ENCODE results near the gene PTPRM. TPM values are rescaled to one million over a fixed set of nuclear protein-coding genes. Genes with fewer than 3 reads are reported as not detected.

The PTPRM gene
- polyA plus RNA-seq, 1 donor from 2014 or later, result 126 TPM

GRCh38 chr18:8241731-8242130, 674.6 kb downstream of the PTPRM start:
- Histone ChIP-seq H3K27me3 (ENCODE audit: insufficient read depth, low read depth, low read length) (no peaks in the 10 kb centered on the region), H2AFZ (ENCODE audit: low read depth, low read length) (no peak overlapping the region), H4K20me1 (ENCODE audit: insufficient read depth) (no peaks in the 10 kb centered on the region), H3K9ac (ENCODE audit: low read length) (no peak overlapping the region), H3K4me2 (ENCODE audit: low read length) (no peak overlapping the region), H3K79me2 (replicated peaks; ENCODE audit: insufficient read depth, low read length) (no peaks in the 10 kb centered on the region), H3K4me3 (ENCODE audit: low read length) (no peak overlapping the region), H3K27ac (ENCODE audit: low read length) (peak overlapping the region; percentile 44), H3K9me3 (ENCODE audit: low read length) (no peaks in the 10 kb centered on the region), H3K9me2 (ENCODE audit: insufficient read depth, low read length) (no peaks in the 10 kb centered on the region), H3K36me3 (ENCODE audit: insufficient read depth, low read length) (no peaks in the 10 kb centered on the region), H3F3A (ENCODE audit: insufficient read depth, low read length, poor library complexity, severe bottlenecking) (peaks cover 3% of the 10 kb centered on the region)
- no peak for TF ChIP-seq TAF1 (IDR thresholded peaks at IDR 0.05; ENCODE audit: low read depth)
- no peak for TF ChIP-seq REST (IDR thresholded peaks at IDR 0.05; ENCODE audit: borderline replicate concordance)
- TF ChIP-seq EZH2 (IDR thresholded peaks at IDR 0.05; ENCODE audit: borderline replicate concordance, insufficient read depth, low read length, poor library complexity, severe bottlenecking), result no peak
- TF ChIP-seq SMC3 (conservative IDR thresholded peaks at IDR 0.05; ENCODE audit: poor library complexity), result no peak
- no peak for TF ChIP-seq MXI1 (conservative IDR thresholded peaks at IDR 0.05; ENCODE audit: poor library complexity, severe bottlenecking)

- H3K27ac ChIP-seq (ENCODE audit: low read length), result peak overlapping the region; percentile 44
- no peak overlapping the region for H2AFZ ChIP-seq (ENCODE audit: low read depth, low read length)
- no peak overlapping the region for H3K4me3 ChIP-seq (ENCODE audit: low read length)
- no peaks in the 10 kb centered on the region for H3K36me3 ChIP-seq (ENCODE audit: insufficient read depth, low read length)
- H3K9me2 ChIP-seq (ENCODE audit: insufficient read depth, low read length), result no peaks in the 10 kb centered on the region
- H3K79me2 ChIP-seq (replicated peaks; ENCODE audit: insufficient read depth, low read length), result no peaks in the 10 kb centered on the region
- no peaks in the 10 kb centered on the region for H3F3A ChIP-seq (ENCODE audit: insufficient read depth, low read length, poor library complexity, severe bottlenecking)
- H3K4me2 ChIP-seq (ENCODE audit: low read length), result no peak overlapping the region
- no peaks in the 10 kb centered on the region for H4K20me1 ChIP-seq (ENCODE audit: insufficient read depth)
- H3K9me3 ChIP-seq (ENCODE audit: low read length), result no peaks in the 10 kb centered on the region
- H3K9ac ChIP-seq (ENCODE audit: low read length), result no peak overlapping the region
- no peak for TF ChIP-seq CTCF (IDR thresholded peaks at IDR 0.05; ENCODE audit: poor library complexity, severe bottlenecking)
- TF ChIP-seq EP300 (conservative IDR thresholded peaks at IDR 0.05; ENCODE audit: poor library complexity, severe bottlenecking), result no peak
- TF ChIP-seq REST (IDR thresholded peaks at IDR 0.05; ENCODE audit: borderline replicate concordance), result no peak
- no peak for TF ChIP-seq TAF1 (IDR thresholded peaks at IDR 0.05; ENCODE audit: low read depth)
- no peak for TF ChIP-seq SMC3 (conservative IDR thresholded peaks at IDR 0.05; ENCODE audit: poor library complexity)
- no peak for TF ChIP-seq MXI1 (conservative IDR thresholded peaks at IDR 0.05; ENCODE audit: poor library complexity, severe bottlenecking)
- no peak for TF ChIP-seq RAD21 (conservative IDR thresholded peaks at IDR 0.05)
- no peak for TF ChIP-seq EZH2 (IDR thresholded peaks at IDR 0.05; ENCODE audit: borderline replicate concordance, insufficient read depth, low read length, poor library complexity, severe bottlenecking)
- TF ChIP-seq POLR2AphosphoS5 (IDR thresholded peaks at IDR 0.05), result no peak
- no peaks in the 10 kb centered on the region for H3K27me3 ChIP-seq (ENCODE audit: insufficient read depth, low read depth, low read length)
Observed at GRCh38 chr18:8242151-8242696, 675.1 kb downstream of the PTPRM start.
